OCI-M1 (cell line): ENCODE results near the gene ERC2.

Experiments used
- DNase-seq: peaks from one replicate; lab custom pipeline; 2025; lab: John Stamatoyannopoulos, UW

The ERC2 gene

GRCh38 chr3:55678546-55679216, 789.6 kb downstream of the ERC2 start:
- no peak for DNase-seq

- no peak for DNase-seq
Observed at GRCh38 chr3:55676643-55677042, 791.6 kb downstream of the ERC2 start.

GRCh38 chr3:55675478-55675877, 792.8 kb downstream of the ERC2 start:
- DNase-seq, result no peak

- DNase-seq, result no peak
Observed at GRCh38 chr3:55673764-55674163, 794.5 kb downstream of the ERC2 start.

GRCh38 chr3:55669133-55669532, 799.1 kb downstream of the ERC2 start:
- DNase-seq, result no peak

- no peak for DNase-seq
Observed at GRCh38 chr3:55668359-55668758, 799.9 kb downstream of the ERC2 start.

- no peak for DNase-seq
Observed at GRCh38 chr3:55664387-55664786, 803.9 kb downstream of the ERC2 start.

GRCh38 chr3:55662683-55663082, 805.6 kb downstream of the ERC2 start:
- DNase-seq, result no peak

- DNase-seq, result no peak
Observed at GRCh38 chr3:55661571-55661970, 806.7 kb downstream of the ERC2 start.

GRCh38 chr3:55661141-55661540, 807.1 kb downstream of the ERC2 start:
- DNase-seq, result no peak

- no peak for DNase-seq
Observed at GRCh38 chr3:55660642-55661041, 807.6 kb downstream of the ERC2 start.

GRCh38 chr3:55659701-55660100, 808.6 kb downstream of the ERC2 start:
- DNase-seq, result no peak

- DNase-seq, result no peak
Observed at GRCh38 chr3:55658690-55659562, 809.3 kb downstream of the ERC2 start.

- DNase-seq, result no peak
Observed at GRCh38 chr3:55658270-55658669, 810.0 kb downstream of the ERC2 start.

GRCh38 chr3:55655544-55655943, 812.7 kb downstream of the ERC2 start:
- DNase-seq, result no peak

GRCh38 chr3:55654123-55654760, 814.0 kb downstream of the ERC2 start:
- DNase-seq, result no peak

GRCh38 chr3:55651011-55651410, 817.3 kb downstream of the ERC2 start:
- no peak for DNase-seq

GRCh38 chr3:55650011-55650410, 818.3 kb downstream of the ERC2 start:
- DNase-seq, result no peak

- DNase-seq, result no peak
Observed at GRCh38 chr3:55649554-55649953, 818.7 kb downstream of the ERC2 start.

- no peak for DNase-seq
Observed at GRCh38 chr3:55648591-55649318, 819.5 kb downstream of the ERC2 start.

- DNase-seq, result no peak
Observed at GRCh38 chr3:55647670-55648069, 820.6 kb downstream of the ERC2 start.

- DNase-seq, result no peak
Observed at GRCh38 chr3:55647063-55647462, 821.2 kb downstream of the ERC2 start.
